ENCODE results near the gene APOL3. TPM values are rescaled to one million over a fixed set of nuclear protein-coding genes. Genes with fewer than 3 reads are reported as not detected.
"Not testable (repeated sequence)": the region's sequence is repeated elsewhere in the genome, so short reads cannot be mapped to it uniquely, and the experiment has no call there.

Gene APOL3, protein sequence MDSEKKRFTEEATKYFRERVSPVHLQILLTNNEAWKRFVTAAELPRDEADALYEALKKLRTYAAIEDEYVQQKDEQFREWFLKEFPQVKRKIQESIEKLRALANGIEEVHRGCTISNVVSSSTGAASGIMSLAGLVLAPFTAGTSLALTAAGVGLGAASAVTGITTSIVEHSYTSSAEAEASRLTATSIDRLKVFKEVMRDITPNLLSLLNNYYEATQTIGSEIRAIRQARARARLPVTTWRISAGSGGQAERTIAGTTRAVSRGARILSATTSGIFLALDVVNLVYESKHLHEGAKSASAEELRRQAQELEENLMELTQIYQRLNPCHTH
- 8.7 TPM for total RNA-seq

DNA sequence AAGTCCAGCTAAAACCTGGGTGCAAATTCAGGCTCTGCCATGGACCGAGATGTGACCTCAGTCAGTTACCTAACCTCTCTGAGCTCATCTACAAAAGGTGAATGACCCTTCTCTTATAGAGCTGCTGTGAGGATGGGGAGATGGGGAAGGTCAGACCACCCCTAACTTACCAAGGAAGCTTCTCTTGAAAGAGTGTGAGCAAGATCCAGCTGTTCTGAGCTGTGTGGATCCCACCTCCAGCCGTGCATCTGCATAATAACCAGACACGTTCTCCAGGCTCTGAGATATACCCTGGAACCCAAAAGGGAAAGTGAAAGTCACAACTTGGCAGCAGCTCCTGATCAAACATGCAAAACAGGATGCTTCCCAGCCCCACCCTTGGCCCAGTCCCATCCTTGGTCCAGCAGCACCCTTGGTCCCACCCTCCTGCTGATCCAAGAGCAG, at the start of gene APOL3:
TSS of gene APOL3 (minus strand) at position 257 of the 444 bp plus-strand sequence. CDS start 11,700 bp downstream, outside the sequence.
- peak; percentile 65 for ATAC-seq

GRCh38 chr22:36210224-36210623, 49.7 kb upstream of the APOL3 start:
- no peak for ATAC-seq

- not testable (repeated sequence) for ATAC-seq
Measured at GRCh38 chr22:36209488-36209908, 48.9 kb upstream of the APOL3 start.

- ATAC-seq, result no peak
Measured at GRCh38 chr22:36208914-36209313, 48.4 kb upstream of the APOL3 start.

DNA sequence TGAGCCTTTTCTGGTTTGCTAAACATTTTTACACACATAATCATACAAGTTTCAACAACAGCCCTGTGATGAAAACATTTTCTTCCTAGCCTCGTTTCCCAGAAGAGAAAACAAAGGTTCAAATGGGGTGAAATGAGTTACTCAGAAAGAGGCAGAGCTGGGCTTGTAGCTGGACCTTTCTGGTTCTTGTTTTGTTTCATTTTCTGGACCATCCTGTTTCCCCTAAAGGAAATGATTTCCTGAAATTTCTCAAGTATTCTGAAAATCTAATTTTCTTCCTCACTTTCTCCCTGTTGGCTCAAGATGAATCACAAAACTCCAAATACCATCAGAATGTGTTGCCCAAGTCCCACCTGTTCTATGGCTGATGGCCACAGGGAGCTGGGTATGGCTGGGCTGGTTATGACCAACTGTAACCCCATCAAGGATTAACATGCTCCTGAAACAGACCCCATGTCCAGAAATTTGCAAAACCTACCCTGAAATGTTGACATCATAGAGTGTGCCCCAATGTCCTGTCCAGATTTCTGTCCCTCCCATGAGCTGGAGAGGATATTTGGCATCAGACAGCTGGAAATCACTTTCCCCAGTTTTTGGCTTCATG, 47.7 kb upstream of the APOL3 start:
- ATAC-seq, result no peak

DNA sequence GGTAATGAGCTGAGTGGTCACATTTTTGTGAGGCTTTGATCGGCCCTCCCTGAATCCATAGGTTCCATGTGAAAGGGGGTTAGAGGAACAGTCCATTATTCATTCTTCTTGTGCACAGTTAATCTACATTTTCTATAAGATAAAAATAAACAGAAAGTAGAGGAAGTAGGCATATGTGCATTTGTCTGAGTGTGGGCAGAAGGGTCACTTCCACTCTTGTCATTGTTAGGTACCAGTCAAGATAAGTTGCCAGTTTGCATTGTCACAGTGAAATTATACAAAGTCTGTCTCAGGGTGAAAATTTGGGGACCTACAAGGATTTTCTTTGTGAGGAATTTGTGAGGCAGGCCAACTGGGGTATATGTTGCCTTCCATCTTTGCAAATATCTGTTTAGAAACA, 45.7 kb upstream of the APOL3 start:
- no peak for ATAC-seq

GRCh38 chr22:36205573-36205972, 45.0 kb upstream of the APOL3 start:
- not testable (repeated sequence) for ATAC-seq

DNA sequence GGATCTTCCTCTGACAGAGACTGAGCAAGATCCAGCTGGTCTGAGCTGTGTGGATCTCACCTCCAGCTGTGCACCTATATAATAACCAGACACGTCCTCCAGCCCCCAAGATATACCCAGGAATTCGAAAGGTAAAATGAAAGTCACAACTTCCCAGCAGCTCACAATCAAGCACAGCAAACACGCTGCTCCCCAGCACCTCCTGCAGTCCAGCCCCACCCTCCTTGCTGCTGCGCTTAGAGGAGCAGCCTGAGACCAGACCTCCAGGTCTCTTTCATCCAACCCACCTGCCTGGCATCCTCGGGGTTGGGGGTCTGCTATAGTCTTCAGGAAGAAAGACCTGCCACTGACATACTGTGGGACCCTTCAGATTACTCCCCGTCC, 44.1 kb upstream of the APOL3 start:
- ATAC-seq, result peak; percentile 31

DNA sequence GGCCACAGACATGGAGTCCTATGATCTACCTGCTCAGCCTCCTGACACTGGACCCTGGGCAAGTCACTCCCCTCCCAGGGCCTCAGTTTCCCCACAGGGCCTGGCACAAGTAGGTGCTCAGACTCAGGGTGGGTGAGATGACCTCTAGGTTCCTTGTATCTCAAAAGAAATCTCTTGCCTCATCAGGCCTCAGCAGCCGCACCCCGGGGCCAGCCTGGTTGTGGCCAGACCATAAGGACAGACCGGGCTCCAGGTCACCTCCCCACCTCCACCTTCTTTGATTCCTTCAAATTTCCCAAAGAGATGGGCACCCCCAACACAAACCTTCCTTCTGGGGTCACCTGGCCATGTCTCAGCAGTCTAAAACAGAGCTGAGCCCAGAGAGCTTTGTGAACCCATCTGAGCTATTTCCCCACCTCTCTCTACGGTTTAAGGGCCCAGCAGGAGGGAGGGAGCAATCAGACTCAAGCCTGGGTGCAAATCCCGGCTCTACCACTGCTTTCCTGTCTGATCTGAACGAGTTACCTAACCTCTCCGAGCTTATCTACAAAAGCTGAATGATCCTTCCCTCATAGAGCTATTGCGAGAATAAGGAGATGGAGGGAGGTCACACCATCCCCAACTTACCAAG, 43.6 kb upstream of the APOL3 start:
- peak; percentile 10 for ATAC-seq

DNA sequence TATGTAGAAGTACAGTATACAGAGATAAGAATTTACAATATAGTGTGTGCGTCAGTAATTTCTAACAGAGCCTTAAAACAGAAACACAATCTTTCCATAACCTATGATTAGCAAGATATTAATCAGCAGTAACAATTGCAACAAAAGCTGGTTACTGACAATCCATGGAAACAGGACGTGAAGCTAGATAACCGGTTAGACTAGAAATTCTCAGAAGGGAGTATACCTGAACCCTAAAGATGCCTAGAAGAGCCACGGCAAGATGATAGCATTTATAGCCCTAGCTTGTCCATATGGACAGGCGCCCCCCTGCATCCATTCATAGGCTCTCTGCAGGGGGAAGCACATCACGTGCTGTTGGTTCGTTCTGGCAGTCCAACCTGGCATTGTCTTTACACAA, 42.9 kb upstream of the APOL3 start:
- ATAC-seq, result peak; percentile 34

GRCh38 chr22:36202906-36203305, 42.4 kb upstream of the APOL3 start:
- peak; percentile 28 for ATAC-seq

DNA sequence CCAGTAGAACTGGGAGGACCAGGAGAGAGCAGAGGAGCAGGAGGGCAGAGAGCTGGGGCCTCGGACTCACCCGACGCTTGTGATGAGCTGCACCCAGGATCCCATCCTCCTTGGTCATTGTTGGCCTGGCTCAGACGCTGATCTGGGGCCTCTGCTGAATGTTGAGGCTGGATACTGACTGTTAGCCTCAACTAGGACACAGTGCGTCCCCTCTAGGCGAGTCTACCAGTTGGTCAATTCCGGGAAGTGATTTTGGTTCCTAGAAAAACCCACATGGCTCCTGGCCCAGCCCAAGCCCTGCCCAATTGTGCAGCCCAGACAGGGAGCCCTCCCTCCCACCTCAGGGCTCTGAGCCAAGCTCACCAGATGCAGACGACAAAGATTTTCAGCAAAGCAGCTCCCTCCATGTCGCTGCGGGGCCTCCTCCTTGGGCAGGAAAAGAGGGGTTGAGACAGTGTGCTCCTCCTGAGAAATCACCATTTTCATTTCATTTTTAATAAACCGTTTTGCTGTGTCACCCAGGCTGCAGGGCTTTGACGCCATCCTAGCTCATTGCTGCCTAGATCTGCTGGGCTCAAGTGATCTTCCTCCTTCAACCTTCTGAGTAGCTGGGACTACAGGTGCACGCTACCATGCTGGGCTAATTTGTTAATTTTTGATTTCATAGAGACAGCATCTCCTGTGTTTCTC, 41.2 kb upstream of the APOL3 start, which contains the start of gene APOL4:
TSS of gene APOL4 (minus strand) at position 180 of the 690 bp plus-strand sequence. CDS start at position 105, 75 bp downstream.
- ATAC-seq, result peak; percentile 11

- peak; percentile 52 for ATAC-seq
Measured at GRCh38 chr22:36201025-36201424, 40.5 kb upstream of the APOL3 start.

- ATAC-seq, result no peak
Measured at GRCh38 chr22:36199001-36199551, 38.5 kb upstream of the APOL3 start.

- no peak for ATAC-seq
Measured at GRCh38 chr22:36198536-36198935, 38.0 kb upstream of the APOL3 start.

GRCh38 chr22:36197514-36198146, 37.1 kb upstream of the APOL3 start:
- no peak for ATAC-seq

GRCh38 chr22:36197065-36197440, 36.5 kb upstream of the APOL3 start:
- ATAC-seq, result no peak

GRCh38 chr22:36196254-36197064, 35.9 kb upstream of the APOL3 start:
- ATAC-seq, result no peak

DNA sequence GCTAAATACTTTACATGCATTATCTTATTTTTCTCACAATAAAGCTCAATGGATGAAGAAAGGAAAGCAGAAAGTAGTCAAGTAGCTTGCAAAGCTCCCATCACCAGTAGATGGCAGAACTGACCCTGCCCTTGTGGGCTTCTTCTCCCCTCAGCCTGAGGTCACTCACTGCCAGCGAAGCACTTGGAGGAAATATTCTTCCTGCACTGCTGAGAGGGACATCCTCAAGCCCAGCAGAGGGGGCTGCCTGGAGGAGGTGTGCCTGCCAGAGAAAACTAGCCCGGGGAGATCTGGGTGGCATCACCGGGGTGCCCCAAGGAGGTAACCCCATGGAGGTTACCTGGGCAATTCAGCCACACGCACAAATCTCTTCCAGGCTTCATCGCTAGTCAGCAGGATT, 34.4 kb upstream of the APOL3 start:
- ATAC-seq, result peak; percentile 65

DNA sequence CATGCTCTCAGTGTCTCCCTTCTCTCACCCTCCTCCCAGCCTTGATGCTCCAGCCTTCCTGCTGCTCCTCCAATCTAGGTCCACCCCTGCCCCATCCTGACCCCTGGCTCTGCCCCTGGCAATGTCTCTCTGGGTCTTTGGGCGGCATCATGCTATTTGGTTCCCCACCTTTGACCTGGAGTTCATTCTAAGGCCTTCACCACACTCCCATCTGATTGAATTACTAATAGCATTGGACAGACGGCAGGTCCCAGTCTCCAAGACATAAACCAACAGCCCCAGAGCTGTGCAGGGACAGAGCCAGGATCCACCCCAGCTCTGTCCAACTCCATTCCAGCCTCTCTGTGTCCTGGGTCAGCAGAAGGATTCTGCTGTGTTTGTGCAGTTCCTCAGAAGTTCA, 33.8 kb upstream of the APOL3 start:
- ATAC-seq, result no peak

GRCh38 chr22:36193577-36193976, 33.0 kb upstream of the APOL3 start:
- no peak for ATAC-seq
